Measurements from ENCODE around the gene IZUMO1. TPM values are rescaled to one million over a fixed set of nuclear protein-coding genes. Genes with fewer than 3 reads are reported as not detected.
A peak's percentile ranks its signal among the peaks of the same experiment; 100 is the strongest.

Gene IZUMO1
- polyA plus RNA-seq, 2 of the 4 experiments (the other 2 are of a cell fraction) = not detected

GRCh38 chr19:48795685-48796070 is 49.0 kb upstream of the IZUMO1 start:
- POLR2A ChIA-PET = interaction anchor here (0.5 to 2.7 kb wide), 11 partner anchors 11 to 994 kb away, joined by 3 to 18 read pairs (median 7); partner anchors contain the start of genes BCAT2 and HSD17B14
- TF ChIP-seq GATA3 (IDR thresholded peaks at IDR 0.05; ENCODE audit: borderline replicate concordance) (0 out of 2 replicates have a peak, but pooled peaks have one; percentile 4), MYC (IDR thresholded peaks at IDR 0.05; ENCODE audit: borderline replicate concordance, low read length) (no peak)
- CTCF ChIA-PET = interaction anchor here (0.5 to 17.2 kb wide), 40 partner anchors 11 to 594 kb away, joined by 3 to 927 read pairs (median 5); partner anchors contain the start of genes BCAT2, CA11, FTL and GYS1
- Histone ChIP-seq H3K4me1 (peaks cover 5% of the 10 kb centered on the region; the same call in 2 of the 3 replicates), H3K4me3 (no peak overlapping the region), H3K4me2 (no peak overlapping the region), H3K27ac (peak overlapping the region in 1 of 2 experiments; percentile 36; a peak in 3 of 6 replicates), H3K9me3 (no peaks in the 10 kb centered on the region)
- no peak for DNase-seq (ENCODE audit: low read depth in 1 of 2, low spot score in 1 of 2)
- FAIRE-seq = no peak
- 77% methylated on average over 2 of the region's 2 CpGs for WGBS (ENCODE audit: missing lambda C conversion rate)
- peak; percentile 16 to 17 for ATAC-seq

GRCh38 chr19:48795055-48795684 is 48.5 kb upstream of the IZUMO1 start:
- ATAC-seq = peak; percentile 94 to 99
- peak; percentile 100 for FAIRE-seq
- H3K4me2 ChIP-seq = peak overlapping the region; percentile 78
- H3K27ac ChIP-seq = peak overlapping the region; percentile 64 to 83
- CTCF ChIA-PET = interaction anchor here (0.5 to 17.2 kb wide), 41 partner anchors 11 to 594 kb away, joined by 3 to 927 read pairs (median 5); partner anchors contain the start of genes BCAT2, CA11, FTL and GYS1
- peak; percentile 96 to 98 for DNase-seq (ENCODE audit: low read depth in 1 of 2, low spot score in 1 of 2)
- POLR2A ChIA-PET = interaction anchor here (0.5 to 2.7 kb wide), 11 partner anchors 11 to 994 kb away, joined by 3 to 18 read pairs (median 7); partner anchors contain the start of genes BCAT2 and HSD17B14
- H3K9me3 ChIP-seq = no peaks in the 10 kb centered on the region
- H3K4me1 ChIP-seq = peaks cover 5% of the 10 kb centered on the region; the same call in 2 of the 3 replicates
- peak overlapping the region; percentile 43 for H3K4me3 ChIP-seq
- WGBS (ENCODE audit: missing lambda C conversion rate) = 3% methylated on average over 35 of the region's 38 CpGs
- no peak for TF ChIP-seq CBX8 (IDR thresholded peaks at IDR 0.05)
- no peak for TF ChIP-seq SREBF2 (IDR thresholded peaks at IDR 0.05)
- TF ChIP-seq FOXS1 (CRISPR knock-in tag; IDR thresholded peaks at IDR 0.05) = no peak
- TF ChIP-seq ZFP36 (IDR thresholded peaks at IDR 0.05; ENCODE audit: borderline replicate concordance, partially characterized antibody) = no peak
- TF ChIP-seq RFX5 (IDR thresholded peaks at IDR 0.05) = no peak
- TF ChIP-seq POLR2AphosphoS2 (conservative IDR thresholded peaks at IDR 0.05; ENCODE audit: low read length) = 0 out of 2 replicates have a peak, but pooled peaks have one; percentile 61
- TF ChIP-seq RCOR1 (IDR thresholded peaks at IDR 0.05; ENCODE audit: low read depth, low read length) = no peak
- no peak for TF ChIP-seq CBX2 (IDR thresholded peaks at IDR 0.05; ENCODE audit: borderline replicate concordance, low read depth)
- no peak for TF ChIP-seq POLR2A (IDR thresholded peaks at IDR 0.05; ENCODE audit: low read length)
- TF ChIP-seq, protein P1, sequence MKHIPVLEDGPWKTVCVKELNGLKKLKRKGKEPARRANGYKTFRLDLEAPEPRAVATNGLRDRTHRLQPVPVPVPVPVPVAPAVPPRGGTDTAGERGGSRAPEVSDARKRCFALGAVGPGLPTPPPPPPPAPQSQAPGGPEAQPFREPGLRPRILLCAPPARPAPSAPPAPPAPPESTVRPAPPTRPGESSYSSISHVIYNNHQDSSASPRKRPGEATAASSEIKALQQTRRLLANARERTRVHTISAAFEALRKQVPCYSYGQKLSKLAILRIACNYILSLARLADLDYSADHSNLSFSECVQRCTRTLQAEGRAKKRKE (CRISPR knock-in tag; IDR thresholded peaks at IDR 0.05; ENCODE audit: low read depth) = peak; percentile 37; the same call in 1 of the 2 replicates
- TF ChIP-seq ZSCAN20 (CRISPR knock-in tag; IDR thresholded peaks at IDR 0.05) = no peak
- no peak for TF ChIP-seq HEYL (CRISPR knock-in tag; IDR thresholded peaks at IDR 0.05)
- 0 out of 2 replicates have a peak, but pooled peaks have one; percentile 33 for TF ChIP-seq E2F6 (IDR thresholded peaks at IDR 0.05; ENCODE audit: borderline replicate concordance, low read depth)
- TF ChIP-seq RNF2 (IDR thresholded peaks at IDR 0.05; ENCODE audit: borderline replicate concordance, low read depth) = no peak
- TF ChIP-seq SMC3 (IDR thresholded peaks at IDR 0.05) = peak; percentile 99
- TF ChIP-seq, protein P2, sequence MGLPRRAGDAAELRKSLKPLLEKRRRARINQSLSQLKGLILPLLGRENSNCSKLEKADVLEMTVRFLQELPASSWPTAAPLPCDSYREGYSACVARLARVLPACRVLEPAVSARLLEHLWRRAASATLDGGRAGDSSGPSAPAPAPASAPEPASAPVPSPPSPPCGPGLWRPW (IDR thresholded peaks at IDR 0.05) = no peak
- peak; percentile 33; the same call in 1 of the 2 replicates for TF ChIP-seq GATA3 (IDR thresholded peaks at IDR 0.05; ENCODE audit: borderline replicate concordance)
- TF ChIP-seq NPAS2 (CRISPR knock-in tag; IDR thresholded peaks at IDR 0.05; ENCODE audit: borderline replicate concordance) = no peak
- no peak for TF ChIP-seq NR3C1 (IDR thresholded peaks at IDR 0.05)
- TF ChIP-seq, protein P3, sequence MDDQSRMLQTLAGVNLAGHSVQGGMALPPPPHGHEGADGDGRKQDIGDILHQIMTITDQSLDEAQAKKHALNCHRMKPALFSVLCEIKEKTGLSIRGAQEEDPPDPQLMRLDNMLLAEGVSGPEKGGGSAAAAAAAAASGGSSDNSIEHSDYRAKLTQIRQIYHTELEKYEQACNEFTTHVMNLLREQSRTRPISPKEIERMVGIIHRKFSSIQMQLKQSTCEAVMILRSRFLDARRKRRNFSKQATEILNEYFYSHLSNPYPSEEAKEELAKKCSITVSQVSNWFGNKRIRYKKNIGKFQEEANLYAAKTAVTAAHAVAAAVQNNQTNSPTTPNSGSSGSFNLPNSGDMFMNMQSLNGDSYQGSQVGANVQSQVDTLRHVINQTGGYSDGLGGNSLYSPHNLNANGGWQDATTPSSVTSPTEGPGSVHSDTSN (IDR thresholded peaks at IDR 0.05) = peak; percentile 65; the same call in 1 of the 2 replicates
- TF ChIP-seq FOSL2 (IDR thresholded peaks at IDR 0.05) = peak; percentile 35; the same call in 1 of the 2 replicates
- TF ChIP-seq FOSL2 (CRISPR knock-in tag; IDR thresholded peaks at IDR 0.05) = peak; percentile 92
- no peak for TF ChIP-seq FOSB (CRISPR knock-in tag; IDR thresholded peaks at IDR 0.05)
- TF ChIP-seq RARB (CRISPR knock-in tag; IDR thresholded peaks at IDR 0.05) = no peak; the same call in 1 of the 2 replicates
- TF ChIP-seq, protein P4, sequence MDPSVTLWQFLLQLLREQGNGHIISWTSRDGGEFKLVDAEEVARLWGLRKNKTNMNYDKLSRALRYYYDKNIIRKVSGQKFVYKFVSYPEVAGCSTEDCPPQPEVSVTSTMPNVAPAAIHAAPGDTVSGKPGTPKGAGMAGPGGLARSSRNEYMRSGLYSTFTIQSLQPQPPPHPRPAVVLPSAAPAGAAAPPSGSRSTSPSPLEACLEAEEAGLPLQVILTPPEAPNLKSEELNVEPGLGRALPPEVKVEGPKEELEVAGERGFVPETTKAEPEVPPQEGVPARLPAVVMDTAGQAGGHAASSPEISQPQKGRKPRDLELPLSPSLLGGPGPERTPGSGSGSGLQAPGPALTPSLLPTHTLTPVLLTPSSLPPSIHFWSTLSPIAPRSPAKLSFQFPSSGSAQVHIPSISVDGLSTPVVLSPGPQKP (IDR thresholded peaks at IDR 0.05; ENCODE audit: low read depth, low read length) = no peak
- TF ChIP-seq, protein P5, sequence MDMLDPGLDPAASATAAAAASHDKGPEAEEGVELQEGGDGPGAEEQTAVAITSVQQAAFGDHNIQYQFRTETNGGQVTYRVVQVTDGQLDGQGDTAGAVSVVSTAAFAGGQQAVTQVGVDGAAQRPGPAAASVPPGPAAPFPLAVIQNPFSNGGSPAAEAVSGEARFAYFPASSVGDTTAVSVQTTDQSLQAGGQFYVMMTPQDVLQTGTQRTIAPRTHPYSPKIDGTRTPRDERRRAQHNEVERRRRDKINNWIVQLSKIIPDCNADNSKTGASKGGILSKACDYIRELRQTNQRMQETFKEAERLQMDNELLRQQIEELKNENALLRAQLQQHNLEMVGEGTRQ (IDR thresholded peaks at IDR 0.05) = peak; percentile 8; the same call in 1 of the 2 replicates
- TF ChIP-seq, protein P6, sequence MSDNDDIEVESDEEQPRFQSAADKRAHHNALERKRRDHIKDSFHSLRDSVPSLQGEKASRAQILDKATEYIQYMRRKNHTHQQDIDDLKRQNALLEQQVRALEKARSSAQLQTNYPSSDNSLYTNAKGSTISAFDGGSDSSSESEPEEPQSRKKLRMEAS (IDR thresholded peaks at IDR 0.05) = peak; percentile 75
- TF ChIP-seq JUNB (IDR thresholded peaks at IDR 0.05) = no peak
- TF ChIP-seq HMGXB4 (CRISPR knock-in tag; IDR thresholded peaks at IDR 0.05; ENCODE audit: borderline replicate concordance) = no peak
